Measurements from ENCODE around the gene TOM1L2.
A peak's percentile ranks its signal among the peaks of the same experiment; 100 is the strongest.

The TOM1L2 gene

GRCh38 chr17:17890773-17891759 lies 81.1 kb downstream of the TOM1L2 start:
- DNase-seq (no peak), ATAC-seq (ENCODE audit: insufficient read depth, low read depth) (peak; percentile 50; the same call in 1 of the 3 replicates)
- H3K4me1 ChIP-seq (ENCODE audit: insufficient read depth, low read length) = no peaks in the 10 kb centered on the region
- no peaks in the 10 kb centered on the region for H3K9me3 ChIP-seq (ENCODE audit: insufficient read depth, low read length, severe bottlenecking)
- no peak overlapping the region for H3K4me2 ChIP-seq (ENCODE audit: insufficient read depth, low read length)
- H3K9ac ChIP-seq (ENCODE audit: low read depth, low read length) = no peak overlapping the region
- no peaks in the 10 kb centered on the region for H3K27me3 ChIP-seq (ENCODE audit: insufficient read depth, low read length, poor library complexity)
- no peak overlapping the region for H2AFZ ChIP-seq (ENCODE audit: low read depth, low read length)
- H3K36me3 ChIP-seq (ENCODE audit: insufficient read depth, low read length) = no peaks in the 10 kb centered on the region
- H3K79me2 ChIP-seq (ENCODE audit: insufficient read depth, low read length) = no peaks in the 10 kb centered on the region
- no peak overlapping the region for H3K27ac ChIP-seq (ENCODE audit: low read length)
- TF ChIP-seq, protein P1, sequence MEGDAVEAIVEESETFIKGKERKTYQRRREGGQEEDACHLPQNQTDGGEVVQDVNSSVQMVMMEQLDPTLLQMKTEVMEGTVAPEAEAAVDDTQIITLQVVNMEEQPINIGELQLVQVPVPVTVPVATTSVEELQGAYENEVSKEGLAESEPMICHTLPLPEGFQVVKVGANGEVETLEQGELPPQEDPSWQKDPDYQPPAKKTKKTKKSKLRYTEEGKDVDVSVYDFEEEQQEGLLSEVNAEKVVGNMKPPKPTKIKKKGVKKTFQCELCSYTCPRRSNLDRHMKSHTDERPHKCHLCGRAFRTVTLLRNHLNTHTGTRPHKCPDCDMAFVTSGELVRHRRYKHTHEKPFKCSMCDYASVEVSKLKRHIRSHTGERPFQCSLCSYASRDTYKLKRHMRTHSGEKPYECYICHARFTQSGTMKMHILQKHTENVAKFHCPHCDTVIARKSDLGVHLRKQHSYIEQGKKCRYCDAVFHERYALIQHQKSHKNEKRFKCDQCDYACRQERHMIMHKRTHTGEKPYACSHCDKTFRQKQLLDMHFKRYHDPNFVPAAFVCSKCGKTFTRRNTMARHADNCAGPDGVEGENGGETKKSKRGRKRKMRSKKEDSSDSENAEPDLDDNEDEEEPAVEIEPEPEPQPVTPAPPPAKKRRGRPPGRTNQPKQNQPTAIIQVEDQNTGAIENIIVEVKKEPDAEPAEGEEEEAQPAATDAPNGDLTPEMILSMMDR (IDR thresholded peaks at IDR 0.05; ENCODE audit: borderline replicate concordance, extremely low read depth, low read length, poor library complexity, severe bottlenecking) = peak; percentile 56
- TF ChIP-seq EZH2 (IDR thresholded peaks at IDR 0.05; ENCODE audit: borderline replicate concordance, low read depth, low read length, severe bottlenecking) = no peak
- H3K4me3 ChIP-seq (ENCODE audit: low read depth in 1 of 2, low read length in 2 of 2) = no peak overlapping the region
- H4K20me1 ChIP-seq (ENCODE audit: insufficient read depth, low read length) = no peaks in the 10 kb centered on the region

DNA sequence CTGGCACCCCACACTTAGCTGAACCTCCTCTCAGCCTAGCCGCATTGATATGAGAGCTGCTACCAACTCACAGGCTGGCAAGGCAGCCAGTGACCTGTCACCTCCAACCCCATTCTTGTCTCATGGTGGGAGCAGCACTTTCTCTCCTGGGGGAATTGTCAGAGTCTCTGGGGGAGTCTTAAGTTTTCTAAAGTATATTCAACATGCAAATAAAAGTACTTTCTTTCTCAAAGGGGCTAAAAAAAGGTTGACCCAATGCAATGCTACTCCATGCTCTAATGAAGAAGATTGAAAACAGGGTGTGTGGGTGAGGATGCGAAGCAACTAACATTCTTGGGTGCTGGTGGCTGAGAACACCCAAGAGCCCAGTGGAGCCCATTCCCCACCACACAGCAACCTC lies 82.3 kb downstream of the TOM1L2 start:
- H3K79me2 ChIP-seq (ENCODE audit: insufficient read depth, low read length) = no peaks in the 10 kb centered on the region
- ATAC-seq (ENCODE audit: insufficient read depth, low read depth) (no peak), DNase-seq (no peak)
- no peaks in the 10 kb centered on the region for H3K36me3 ChIP-seq (ENCODE audit: insufficient read depth, low read length)
- H3K4me1 ChIP-seq (ENCODE audit: insufficient read depth, low read length) = no peaks in the 10 kb centered on the region
- H3K27ac ChIP-seq (ENCODE audit: low read length) = no peak overlapping the region
- no peaks in the 10 kb centered on the region for H3K27me3 ChIP-seq (ENCODE audit: insufficient read depth, low read length, poor library complexity)
- H3K9ac ChIP-seq (ENCODE audit: low read depth, low read length) = no peak overlapping the region
- no peak overlapping the region for H3K4me3 ChIP-seq (ENCODE audit: low read depth in 1 of 2, low read length in 2 of 2)
- no peak overlapping the region for H3K4me2 ChIP-seq (ENCODE audit: insufficient read depth, low read length)
- no peaks in the 10 kb centered on the region for H3K9me3 ChIP-seq (ENCODE audit: insufficient read depth, low read length, severe bottlenecking)
- TF ChIP-seq, protein P1 (IDR thresholded peaks at IDR 0.05; ENCODE audit: borderline replicate concordance, extremely low read depth, low read length, poor library complexity, severe bottlenecking) = no peak
- TF ChIP-seq EZH2 (IDR thresholded peaks at IDR 0.05; ENCODE audit: borderline replicate concordance, low read depth, low read length, severe bottlenecking) = no peak
- no peaks in the 10 kb centered on the region for H4K20me1 ChIP-seq (ENCODE audit: insufficient read depth, low read length)
- H2AFZ ChIP-seq (ENCODE audit: low read depth, low read length) = no peak overlapping the region

DNA sequence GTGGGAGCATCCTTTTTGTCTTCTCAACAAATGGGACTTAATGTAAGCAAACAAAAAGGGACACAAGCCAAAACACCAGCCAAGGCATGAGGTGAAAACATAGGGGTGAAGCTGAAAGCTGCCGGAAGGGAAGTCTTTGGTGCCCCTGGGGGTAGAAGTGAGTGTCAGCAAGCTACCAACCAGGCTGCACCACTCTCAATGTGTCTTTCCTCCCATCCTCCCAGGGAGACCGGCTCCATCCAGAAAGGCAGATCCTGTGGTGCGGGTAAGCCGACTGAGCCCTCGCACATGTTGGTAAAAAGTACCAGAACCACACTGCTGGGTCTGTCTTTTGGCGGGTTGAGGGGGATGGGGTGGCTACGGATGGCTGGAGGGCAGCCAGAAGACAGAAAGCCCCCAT lies 83.4 kb downstream of the TOM1L2 start:
- no peaks in the 10 kb centered on the region for H3K36me3 ChIP-seq (ENCODE audit: insufficient read depth, low read length)
- no peak overlapping the region for H2AFZ ChIP-seq (ENCODE audit: low read depth, low read length)
- ATAC-seq (ENCODE audit: insufficient read depth, low read depth) (no peak), DNase-seq (no peak)
- no peaks in the 10 kb centered on the region for H4K20me1 ChIP-seq (ENCODE audit: insufficient read depth, low read length)
- no peak overlapping the region for H3K4me3 ChIP-seq (ENCODE audit: low read depth in 1 of 2, low read length in 2 of 2)
- no peak for TF ChIP-seq EZH2 (IDR thresholded peaks at IDR 0.05; ENCODE audit: borderline replicate concordance, low read depth, low read length, severe bottlenecking)
- TF ChIP-seq, protein P1 (IDR thresholded peaks at IDR 0.05; ENCODE audit: borderline replicate concordance, extremely low read depth, low read length, poor library complexity, severe bottlenecking) = peak; percentile 15
- H3K9me3 ChIP-seq (ENCODE audit: insufficient read depth, low read length, severe bottlenecking) = no peaks in the 10 kb centered on the region
- no peak overlapping the region for H3K9ac ChIP-seq (ENCODE audit: low read depth, low read length)
- no peak overlapping the region for H3K4me2 ChIP-seq (ENCODE audit: insufficient read depth, low read length)
- no peaks in the 10 kb centered on the region for H3K79me2 ChIP-seq (ENCODE audit: insufficient read depth, low read length)
- no peaks in the 10 kb centered on the region for H3K4me1 ChIP-seq (ENCODE audit: insufficient read depth, low read length)
- H3K27ac ChIP-seq (ENCODE audit: low read length) = no peak overlapping the region
- H3K27me3 ChIP-seq (ENCODE audit: insufficient read depth, low read length, poor library complexity) = no peaks in the 10 kb centered on the region
